Type B pancreatic cell (in vitro differentiated cells): ENCODE measurements around the gene ENPP6. TPM values are rescaled to one million over a fixed set of nuclear protein-coding genes. Genes with fewer than 3 reads are reported as not detected.

Source experiments
- DNase-seq: peaks from one replicate; pipeline ENCODE4 v3.0.0; 2021; ENCODE audit warnings: mixed read lengths; ENCODE audit not compliant: unreplicated experiment; ENCODE audit errors: extremely low spot score
- H3K27ac Mint-ChIP-seq: 2 replicates; pipeline ENCODE4 v1.8.0; 2021; ENCODE audit warnings: mild to moderate bottlenecking, mixed read lengths
- H3K27me3 Mint-ChIP-seq: 2 replicates; pipeline ENCODE4 v1.8.0; 2021; ENCODE audit warnings: mixed read lengths
- H3K36me3 Mint-ChIP-seq: 2 replicates; pipeline ENCODE4 v1.8.0; 2021; ENCODE audit warnings: mixed read lengths
- H3K4me1 Mint-ChIP-seq: one replicate; pipeline ENCODE4 v1.8.0; 2021; ENCODE audit warnings: mixed read lengths; ENCODE audit not compliant: unreplicated experiment
- H3K4me3 Mint-ChIP-seq: 2 replicates; pipeline ENCODE4 v1.8.0; 2021; ENCODE audit warnings: mild to moderate bottlenecking, mixed read lengths
- H3K9me3 Mint-ChIP-seq: 2 replicates; pipeline ENCODE4 v1.8.0; 2021; ENCODE audit warnings: mixed read lengths
- total RNA-seq: library from RNA; stranded (reverse); gene quantifications from 2 replicates; pipeline ENCODE4 v1.2.1, GENCODE V29; 2021; ENCODE audit warnings: low replicate concordance
- TF ChIP-seq, protein P1 (sequence below): fragments of 200-600 bp; sonication (generic); conservative IDR thresholded peaks from 2 replicates; pipeline ENCODE4 v1.5.0; 2021; ENCODE audit warnings: antibody characterized with exemption, mild to moderate bottlenecking

The ENPP6 gene
- total RNA-seq, 1 donor from 2014 or later = 0.51 TPM

DNA sequence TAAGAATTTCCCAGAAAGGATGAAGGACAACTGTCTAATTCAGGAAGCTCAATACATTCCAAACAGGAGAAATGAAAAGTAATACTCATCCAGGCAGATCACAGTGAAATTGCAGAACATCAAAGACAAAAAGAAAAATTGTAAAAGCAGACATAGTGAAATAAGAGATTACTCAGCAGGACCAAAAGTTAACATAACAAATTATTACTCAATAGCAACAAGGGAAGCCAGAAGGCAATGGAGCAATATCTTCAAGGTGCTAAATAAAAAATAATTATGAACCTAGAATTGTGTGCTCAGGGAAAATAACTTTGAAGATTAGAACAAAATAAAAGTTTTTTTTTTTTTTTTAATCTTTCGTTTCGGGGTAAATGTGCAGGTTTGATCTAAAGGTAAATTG, 30.5 kb upstream of the ENPP6 start:
- Mint-ChIP-seq H3K27ac (no peak overlapping the region), H3K4me3 (no peak overlapping the region), H3K9me3 (peaks cover 8% of the 10 kb centered on the region), H3K4me1 (no peaks in the 10 kb centered on the region), H3K36me3 (no peaks in the 10 kb centered on the region), H3K27me3 (no peaks in the 10 kb centered on the region)
- no peak for DNase-seq
- TF ChIP-seq, protein P1, sequence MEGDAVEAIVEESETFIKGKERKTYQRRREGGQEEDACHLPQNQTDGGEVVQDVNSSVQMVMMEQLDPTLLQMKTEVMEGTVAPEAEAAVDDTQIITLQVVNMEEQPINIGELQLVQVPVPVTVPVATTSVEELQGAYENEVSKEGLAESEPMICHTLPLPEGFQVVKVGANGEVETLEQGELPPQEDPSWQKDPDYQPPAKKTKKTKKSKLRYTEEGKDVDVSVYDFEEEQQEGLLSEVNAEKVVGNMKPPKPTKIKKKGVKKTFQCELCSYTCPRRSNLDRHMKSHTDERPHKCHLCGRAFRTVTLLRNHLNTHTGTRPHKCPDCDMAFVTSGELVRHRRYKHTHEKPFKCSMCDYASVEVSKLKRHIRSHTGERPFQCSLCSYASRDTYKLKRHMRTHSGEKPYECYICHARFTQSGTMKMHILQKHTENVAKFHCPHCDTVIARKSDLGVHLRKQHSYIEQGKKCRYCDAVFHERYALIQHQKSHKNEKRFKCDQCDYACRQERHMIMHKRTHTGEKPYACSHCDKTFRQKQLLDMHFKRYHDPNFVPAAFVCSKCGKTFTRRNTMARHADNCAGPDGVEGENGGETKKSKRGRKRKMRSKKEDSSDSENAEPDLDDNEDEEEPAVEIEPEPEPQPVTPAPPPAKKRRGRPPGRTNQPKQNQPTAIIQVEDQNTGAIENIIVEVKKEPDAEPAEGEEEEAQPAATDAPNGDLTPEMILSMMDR = no peak

DNA sequence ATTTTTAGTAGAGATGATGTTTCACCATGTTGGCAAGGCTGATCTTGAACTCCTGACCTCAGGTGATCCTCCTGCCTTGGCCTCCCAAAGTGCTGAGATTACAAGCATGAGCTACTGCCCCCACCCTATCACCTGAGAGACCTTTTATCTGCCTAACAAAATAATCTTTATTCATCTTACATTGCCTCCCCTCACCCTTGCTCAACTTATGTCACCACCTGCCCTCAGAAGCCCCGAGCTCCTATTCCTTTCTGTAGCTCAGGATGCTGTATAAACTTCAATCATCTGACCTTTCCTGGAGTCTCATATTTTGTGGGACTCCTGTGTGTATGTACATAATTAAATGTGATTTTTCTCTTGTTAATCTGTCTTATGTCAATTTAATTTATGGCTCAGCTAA, 29.7 kb upstream of the ENPP6 start:
- DNase-seq = no peak
- Mint-ChIP-seq H3K4me1 (no peaks in the 10 kb centered on the region), H3K4me3 (no peak overlapping the region), H3K36me3 (no peaks in the 10 kb centered on the region), H3K27me3 (no peaks in the 10 kb centered on the region), H3K27ac (no peak overlapping the region), H3K9me3 (peaks cover 8% of the 10 kb centered on the region)
- TF ChIP-seq, protein P1 = no peak

DNA sequence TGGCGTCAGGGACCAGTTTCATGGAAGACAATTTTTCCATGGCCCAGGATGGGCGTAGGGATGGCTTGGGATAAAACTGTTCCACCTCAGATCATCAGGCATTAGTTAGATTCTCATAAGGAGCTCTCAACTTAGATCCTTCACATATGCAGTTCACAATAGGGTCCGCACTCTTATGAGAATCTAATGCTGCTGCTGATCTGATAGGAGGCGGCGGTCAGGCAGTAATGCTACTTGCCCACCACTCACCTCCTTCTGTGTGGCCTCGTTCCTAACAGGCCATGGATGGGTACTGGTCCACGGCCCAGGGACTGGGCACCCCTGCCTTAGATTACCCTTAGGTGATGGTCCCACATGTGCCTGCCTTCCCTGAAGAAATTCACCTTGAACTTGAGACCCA, 28.8 kb upstream of the ENPP6 start:
- Mint-ChIP-seq H3K9me3 (peaks cover 4% of the 10 kb centered on the region), H3K27ac (no peak overlapping the region), H3K27me3 (no peaks in the 10 kb centered on the region), H3K36me3 (no peaks in the 10 kb centered on the region), H3K4me1 (no peaks in the 10 kb centered on the region), H3K4me3 (no peak overlapping the region)
- DNase-seq = no peak
- TF ChIP-seq, protein P1 = no peak

DNA sequence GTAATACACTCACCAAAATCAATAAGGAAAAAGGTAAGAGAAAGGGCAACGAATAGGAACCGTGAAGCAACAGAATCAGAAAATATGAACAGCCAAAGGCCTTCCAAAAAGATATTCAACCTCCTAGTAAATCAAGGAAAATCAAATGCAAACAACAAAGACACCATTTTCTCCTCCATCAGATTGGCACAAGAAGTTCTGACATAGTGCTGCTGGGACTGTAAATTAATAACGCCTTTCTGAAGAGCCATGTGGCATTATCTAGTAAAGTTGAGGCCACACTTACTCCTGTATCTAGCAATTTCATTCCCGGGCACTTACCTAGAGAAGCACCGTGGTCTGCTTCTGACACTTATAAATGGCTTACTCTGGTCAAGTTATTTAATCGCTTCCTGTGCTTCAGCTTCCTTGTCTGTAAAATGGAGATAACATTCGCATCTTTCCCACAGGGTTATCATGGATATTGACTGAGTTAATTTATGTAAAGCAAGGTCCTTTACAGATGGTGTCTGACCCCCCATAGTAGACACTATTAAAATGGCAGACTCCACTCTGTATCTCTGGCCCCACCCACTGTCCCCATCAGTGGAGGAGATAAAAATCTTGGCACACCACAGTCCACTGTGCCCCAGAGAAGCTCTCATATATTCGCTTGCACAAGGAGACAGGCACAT, 20.5 kb upstream of the ENPP6 start:
- H3K9me3 Mint-ChIP-seq = no peaks in the 10 kb centered on the region
- TF ChIP-seq, protein P1 = no peak
- no peaks in the 10 kb centered on the region for H3K36me3 Mint-ChIP-seq
- DNase-seq = no peak
- H3K4me3 Mint-ChIP-seq = no peak overlapping the region
- H3K27ac Mint-ChIP-seq = no peak overlapping the region
- peaks cover 11% of the 10 kb centered on the region for H3K4me1 Mint-ChIP-seq
- H3K27me3 Mint-ChIP-seq = peaks cover 4% of the 10 kb centered on the region

DNA sequence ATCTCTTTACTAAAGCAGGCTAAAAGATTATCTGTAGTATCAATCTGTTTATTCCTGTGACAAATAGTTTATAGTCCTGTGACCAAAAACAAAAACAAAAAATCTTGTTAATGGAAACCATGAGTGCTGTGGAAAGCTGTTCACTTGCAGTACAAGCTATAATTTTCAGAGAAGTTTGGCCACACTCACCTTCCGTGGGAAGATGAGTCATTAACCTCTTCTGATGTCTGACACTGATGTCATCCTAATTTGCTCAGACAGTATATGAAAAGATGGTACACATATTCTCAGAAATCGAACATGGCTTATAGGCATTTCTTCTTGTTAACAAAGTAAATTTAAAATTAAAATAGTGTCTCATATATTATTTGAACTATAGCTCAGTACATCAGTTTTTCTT, 19.9 kb upstream of the ENPP6 start:
- DNase-seq = no peak
- Mint-ChIP-seq H3K4me1 (peaks cover 11% of the 10 kb centered on the region), H3K36me3 (no peaks in the 10 kb centered on the region), H3K27me3 (peaks cover 4% of the 10 kb centered on the region), H3K9me3 (no peaks in the 10 kb centered on the region), H3K4me3 (no peak overlapping the region), H3K27ac (no peak overlapping the region)
- TF ChIP-seq, protein P1 = no peak
